Neutrophil (primary cell): Measurements from ENCODE around the gene SIDT2.

Source experiments
- H3K27ac ChIP-seq: fragments of 200-600 bp; sonication (generic); 2 replicates; pipeline ENCODE4 v1.5.1; 2016; ENCODE audit warnings: mild to moderate bottlenecking, moderate library complexity
- H3K27me3 ChIP-seq: fragments of 200-600 bp; sonication (generic); 2 replicates; pipeline ENCODE4 v1.6.0; 2016; ENCODE audit warnings: mild to moderate bottlenecking
- H3K36me3 ChIP-seq: fragments of 200-600 bp; sonication (generic); 2 replicates; pipeline ENCODE4 v1.5.1; 2017
- H3K4me1 ChIP-seq, 2 experiments: fragments of 200-600 bp in 1 of 2; sonication (generic) in 1 of 2; 1 replicate in 1 of 2; 2 replicates in 1 of 2; pipeline versions ENCODE4 v1.5.1 to v1.6.1; 2013 to 2016; ENCODE audit warnings: low read depth in 1 of 2, low read length in 1 of 2, mild to moderate bottlenecking in 1 of 2, moderate library complexity in 1 of 2; ENCODE audit not compliant: control insufficient read depth in 1 of 2, insufficient read depth in 1 of 2
- H3K4me3 ChIP-seq, 2 experiments: fragments of 200-600 bp in 1 of 2; sonication (generic) in 1 of 2; 1 replicate in 1 of 2; 2 replicates in 1 of 2; pipeline ENCODE4 v1.5.1; 2013 to 2016; ENCODE audit warnings: low read depth in 1 of 2, low read length in 1 of 2, mild to moderate bottlenecking in 1 of 2, moderate library complexity in 1 of 2
- H3K9me3 ChIP-seq: fragments of 200-600 bp; sonication (generic); 2 replicates; pipeline ENCODE4 v1.5.1; 2016
- TF ChIP-seq, protein P1 (sequence below): fragments of 200-600 bp; sonication (generic); IDR thresholded peaks from 2 replicates; pipeline ENCODE4 v1.5.1; 2016; ENCODE audit warnings: antibody characterized with exemption

SIDT2 gene

DNA sequence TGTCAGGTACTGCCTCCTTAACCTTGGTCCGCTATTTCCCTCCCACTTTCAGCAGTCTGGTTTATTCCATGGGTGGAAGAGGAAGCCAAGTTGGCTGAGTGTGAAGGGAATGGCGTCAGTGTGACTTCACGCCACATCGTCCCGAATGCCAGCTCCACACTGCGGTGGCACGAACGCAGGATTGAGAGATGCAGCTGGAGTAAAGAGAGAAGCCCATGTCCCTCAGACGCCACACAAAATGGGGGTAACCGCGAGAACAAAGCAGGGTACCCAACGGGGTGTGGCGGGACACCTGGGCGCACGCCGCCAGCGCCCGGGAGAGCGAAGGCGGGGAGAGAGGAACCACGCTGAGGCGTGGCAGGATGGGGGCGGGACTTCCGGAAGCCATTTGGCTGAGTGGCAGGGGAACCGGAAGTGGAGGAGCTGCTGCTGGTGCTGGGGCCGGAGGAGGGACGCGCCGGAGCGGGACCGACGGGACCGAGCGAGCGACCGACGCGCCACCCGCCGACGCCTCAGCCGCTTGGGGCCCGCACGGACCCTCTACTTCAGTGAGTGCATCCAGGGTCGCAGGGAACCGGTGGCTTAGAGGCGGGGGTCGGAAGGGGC lies 34.6 kb upstream of the SIDT2 start, which contains the start of gene PAFAH1B2:
Gene PAFAH1B2 (plus strand): TSS at position 417 of the 606 bp plus-strand sequence. CDS start 8,161 bp downstream, outside the sequence.
- TF ChIP-seq, protein P1, sequence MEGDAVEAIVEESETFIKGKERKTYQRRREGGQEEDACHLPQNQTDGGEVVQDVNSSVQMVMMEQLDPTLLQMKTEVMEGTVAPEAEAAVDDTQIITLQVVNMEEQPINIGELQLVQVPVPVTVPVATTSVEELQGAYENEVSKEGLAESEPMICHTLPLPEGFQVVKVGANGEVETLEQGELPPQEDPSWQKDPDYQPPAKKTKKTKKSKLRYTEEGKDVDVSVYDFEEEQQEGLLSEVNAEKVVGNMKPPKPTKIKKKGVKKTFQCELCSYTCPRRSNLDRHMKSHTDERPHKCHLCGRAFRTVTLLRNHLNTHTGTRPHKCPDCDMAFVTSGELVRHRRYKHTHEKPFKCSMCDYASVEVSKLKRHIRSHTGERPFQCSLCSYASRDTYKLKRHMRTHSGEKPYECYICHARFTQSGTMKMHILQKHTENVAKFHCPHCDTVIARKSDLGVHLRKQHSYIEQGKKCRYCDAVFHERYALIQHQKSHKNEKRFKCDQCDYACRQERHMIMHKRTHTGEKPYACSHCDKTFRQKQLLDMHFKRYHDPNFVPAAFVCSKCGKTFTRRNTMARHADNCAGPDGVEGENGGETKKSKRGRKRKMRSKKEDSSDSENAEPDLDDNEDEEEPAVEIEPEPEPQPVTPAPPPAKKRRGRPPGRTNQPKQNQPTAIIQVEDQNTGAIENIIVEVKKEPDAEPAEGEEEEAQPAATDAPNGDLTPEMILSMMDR, result peak; percentile 23
- H3K36me3 ChIP-seq, result peaks cover 16% of the 10 kb centered on the region
- H3K4me3 ChIP-seq, result peak within 1 kb of the TSS; percentile 92 to 93

DNA sequence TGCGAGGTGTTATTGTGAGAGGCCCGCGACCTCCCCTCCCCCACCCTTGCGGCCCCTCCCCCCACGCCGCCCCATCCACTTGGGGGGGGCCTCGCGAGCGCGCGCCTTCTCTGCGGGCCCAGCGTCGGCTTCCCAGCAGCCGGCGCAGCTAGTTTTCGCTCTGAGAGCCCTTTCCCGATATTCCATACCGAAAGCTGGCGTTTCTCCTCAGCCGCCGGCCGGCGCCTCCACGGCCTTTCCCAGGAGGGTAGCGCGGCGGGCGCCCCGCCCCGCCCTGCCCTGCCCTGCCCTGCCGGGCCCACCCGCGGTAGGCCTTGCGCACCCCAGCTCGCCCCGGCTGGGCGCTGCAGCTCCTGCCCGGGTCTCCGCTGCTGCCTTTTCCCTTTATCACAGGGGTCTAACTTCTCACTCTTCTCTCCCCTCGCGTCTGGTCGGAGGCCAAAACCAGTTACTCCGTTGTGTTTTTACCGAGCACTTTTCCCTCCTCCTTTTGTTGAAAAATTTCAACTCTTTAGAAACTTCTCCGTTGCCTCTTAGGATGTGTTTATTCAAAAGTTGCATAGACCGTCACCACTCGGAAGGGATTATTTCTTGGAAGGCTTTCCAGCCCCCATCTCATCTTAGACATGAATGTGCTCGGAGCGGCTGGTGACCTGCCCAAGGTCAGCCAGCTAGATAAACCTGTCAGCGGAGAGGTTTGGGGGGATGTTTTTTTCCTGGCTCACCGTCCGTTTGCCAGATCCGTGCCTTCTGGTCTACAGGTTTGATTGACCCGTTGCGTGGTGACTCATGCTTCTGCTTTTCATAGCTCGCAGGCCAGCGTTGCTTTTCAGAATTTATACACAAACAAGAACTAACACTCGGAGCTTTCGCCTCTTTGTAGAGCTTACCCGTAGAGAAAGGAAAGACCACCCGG lies 33.8 kb upstream of the SIDT2 start:
- Histone ChIP-seq H3K4me1 (peaks cover 21 to 29% of the 10 kb centered on the region in 2 experiments), H3K27me3 (no peaks in the 10 kb centered on the region), H3K36me3 (peaks cover 16% of the 10 kb centered on the region), H3K9me3 (no peaks in the 10 kb centered on the region), H3K27ac (peak overlapping the region; percentile 94), H3K4me3 (peak overlapping the region; percentile 92 to 93)
- TF ChIP-seq, protein P1, result no peak

More for the DNA sequence above, 34.6 kb upstream of the SIDT2 start, which contains the start of gene PAFAH1B2:
- H3K27ac ChIP-seq, result peak within 1 kb of the TSS; percentile 94
- no peaks in the 10 kb centered on the region for H3K27me3 ChIP-seq
- H3K4me1 ChIP-seq, result peaks cover 21 to 29% of the 10 kb centered on the region in 2 experiments
- no peaks in the 10 kb centered on the region for H3K9me3 ChIP-seq

DNA sequence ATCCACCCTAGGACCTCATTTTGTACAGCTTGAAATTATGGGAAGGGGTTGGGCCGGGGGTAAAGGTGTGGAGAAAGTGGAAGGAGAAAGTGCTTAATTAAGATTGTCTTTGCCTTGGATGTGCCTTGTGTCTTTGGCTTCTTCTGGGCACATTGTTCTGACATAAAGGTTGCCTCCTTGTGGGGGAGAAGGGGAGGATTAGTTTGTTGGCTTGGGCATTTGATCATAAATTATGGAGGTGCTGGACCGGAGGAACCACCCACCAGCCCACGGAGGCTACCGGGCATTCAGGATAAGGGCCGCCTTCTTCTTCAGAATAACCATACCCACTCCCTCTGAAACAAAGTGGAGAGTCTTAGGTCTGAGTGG lies 33.2 kb upstream of the SIDT2 start:
- TF ChIP-seq, protein P1, result no peak
- no peaks in the 10 kb centered on the region for H3K9me3 ChIP-seq
- peaks cover 16% of the 10 kb centered on the region for H3K36me3 ChIP-seq
- H3K4me3 ChIP-seq, result peak overlapping the region; percentile 92 to 93
- H3K27ac ChIP-seq, result peak overlapping the region; percentile 94
- no peaks in the 10 kb centered on the region for H3K27me3 ChIP-seq
- peaks cover 21 to 29% of the 10 kb centered on the region in 2 experiments for H3K4me1 ChIP-seq

DNA sequence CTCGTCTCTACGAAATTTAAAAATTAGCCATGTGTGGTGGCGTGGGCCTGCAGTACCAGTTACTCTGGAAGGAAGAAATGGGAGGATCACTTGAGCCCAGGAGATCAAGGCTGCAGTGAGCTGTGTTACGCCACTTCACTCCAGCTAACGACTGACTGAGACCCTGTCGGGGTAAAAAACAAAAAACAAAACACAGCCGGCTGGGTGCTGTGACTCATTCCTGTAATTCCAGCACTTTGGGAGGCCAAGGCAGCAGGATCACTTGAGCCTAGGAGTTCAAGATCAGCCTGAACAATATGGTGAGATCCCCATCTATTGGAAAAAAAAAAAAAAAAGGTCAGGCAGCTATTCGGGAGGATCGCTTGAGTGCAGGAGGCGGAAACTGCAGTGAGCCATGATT lies 32.0 kb upstream of the SIDT2 start:
- Histone ChIP-seq H3K36me3 (peaks cover 16% of the 10 kb centered on the region), H3K27me3 (no peaks in the 10 kb centered on the region), H3K9me3 (no peaks in the 10 kb centered on the region), H3K27ac (no peak overlapping the region), H3K4me3 (no peak overlapping the region), H3K4me1 (peaks cover 21 to 29% of the 10 kb centered on the region in 2 experiments)
- TF ChIP-seq, protein P1, result no peak

DNA sequence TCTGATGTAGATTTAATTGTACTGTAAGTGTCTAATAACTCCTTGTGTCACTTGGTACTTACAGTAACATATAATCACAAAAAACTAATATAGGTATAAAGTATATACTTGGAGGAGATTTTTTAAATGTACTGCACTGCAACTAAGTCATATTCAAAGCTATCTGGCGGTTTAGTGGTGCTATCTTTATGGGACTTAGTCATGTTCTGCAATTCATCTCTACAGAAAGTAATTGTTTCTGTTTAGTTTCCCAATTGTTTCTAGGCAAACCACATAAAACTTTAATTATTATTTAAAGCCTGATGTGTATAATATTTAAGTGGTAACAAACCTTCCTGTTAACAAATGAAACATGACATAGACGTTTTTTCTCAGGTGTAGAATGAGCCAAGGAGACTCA lies 26.5 kb upstream of the SIDT2 start:
- no peak overlapping the region for H3K27ac ChIP-seq
- H3K4me3 ChIP-seq, result no peak overlapping the region
- H3K27me3 ChIP-seq, result no peaks in the 10 kb centered on the region
- H3K9me3 ChIP-seq, result no peaks in the 10 kb centered on the region
- no peaks in the 10 kb centered on the region for H3K4me1 ChIP-seq
- TF ChIP-seq, protein P1, result no peak
- peaks cover 46% of the 10 kb centered on the region for H3K36me3 ChIP-seq
